Astrocyte of the cerebellum (primary cell): Measurements from ENCODE around the gene FOXP1.

Source experiments
- DNase-seq: peaks from one replicate; pipeline ENCODE4 v3.0.0-alpha.2; 2011; ENCODE audit warnings: low read depth
- H3K4me3 ChIP-seq: 2 replicates; pipeline ENCODE4 v1.5.1; 2011; ENCODE audit warnings: mild to moderate bottlenecking, low read depth, low read length, moderate library complexity
- in situ Hi-C: cut with HindIII; loops from 2 replicates; pipeline ENCODE4 v1.10.0; 2017; ENCODE audit warnings: low sequenced_read_pairs
- TF ChIP-seq, protein P1 (sequence below): IDR thresholded peaks from 2 replicates; pipeline ENCODE4 v1.5.1; 2012; ENCODE audit warnings: low read length, low read depth, moderate library complexity, mild to moderate bottlenecking; ENCODE audit errors: missing control alignments

Gene FOXP1

DNA sequence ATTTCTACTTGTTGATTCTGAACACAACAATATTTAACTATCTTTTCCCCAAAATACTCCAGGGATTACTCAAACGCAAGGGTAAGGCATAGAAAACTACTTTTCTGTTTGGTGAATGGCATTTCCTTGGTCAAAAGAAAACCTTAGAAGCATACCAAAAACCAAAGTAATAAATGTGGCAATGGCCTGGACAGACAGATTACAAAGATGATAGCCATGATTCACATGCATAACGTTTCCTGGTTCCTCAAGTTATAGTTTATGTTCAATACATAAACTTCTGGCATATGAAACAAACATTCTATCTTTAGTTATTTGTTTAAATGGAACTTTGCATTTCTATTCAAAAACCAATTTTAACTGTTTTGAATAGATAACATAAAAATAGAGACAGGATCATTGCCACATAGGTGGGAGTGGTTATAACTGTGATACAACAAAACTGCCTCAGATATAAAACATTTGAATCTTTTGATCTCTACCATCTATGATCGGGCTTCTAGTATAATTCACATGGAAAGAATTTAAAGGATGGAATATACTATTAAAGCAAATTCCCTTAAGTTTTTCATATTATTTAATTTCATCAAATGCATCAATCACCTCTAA is 32.1 kb downstream of the FOXP1 start:
- no peak overlapping the region for H3K4me3 ChIP-seq
- TF ChIP-seq, protein P1, sequence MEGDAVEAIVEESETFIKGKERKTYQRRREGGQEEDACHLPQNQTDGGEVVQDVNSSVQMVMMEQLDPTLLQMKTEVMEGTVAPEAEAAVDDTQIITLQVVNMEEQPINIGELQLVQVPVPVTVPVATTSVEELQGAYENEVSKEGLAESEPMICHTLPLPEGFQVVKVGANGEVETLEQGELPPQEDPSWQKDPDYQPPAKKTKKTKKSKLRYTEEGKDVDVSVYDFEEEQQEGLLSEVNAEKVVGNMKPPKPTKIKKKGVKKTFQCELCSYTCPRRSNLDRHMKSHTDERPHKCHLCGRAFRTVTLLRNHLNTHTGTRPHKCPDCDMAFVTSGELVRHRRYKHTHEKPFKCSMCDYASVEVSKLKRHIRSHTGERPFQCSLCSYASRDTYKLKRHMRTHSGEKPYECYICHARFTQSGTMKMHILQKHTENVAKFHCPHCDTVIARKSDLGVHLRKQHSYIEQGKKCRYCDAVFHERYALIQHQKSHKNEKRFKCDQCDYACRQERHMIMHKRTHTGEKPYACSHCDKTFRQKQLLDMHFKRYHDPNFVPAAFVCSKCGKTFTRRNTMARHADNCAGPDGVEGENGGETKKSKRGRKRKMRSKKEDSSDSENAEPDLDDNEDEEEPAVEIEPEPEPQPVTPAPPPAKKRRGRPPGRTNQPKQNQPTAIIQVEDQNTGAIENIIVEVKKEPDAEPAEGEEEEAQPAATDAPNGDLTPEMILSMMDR: no peak
- in situ Hi-C loops: no loop called here

DNA sequence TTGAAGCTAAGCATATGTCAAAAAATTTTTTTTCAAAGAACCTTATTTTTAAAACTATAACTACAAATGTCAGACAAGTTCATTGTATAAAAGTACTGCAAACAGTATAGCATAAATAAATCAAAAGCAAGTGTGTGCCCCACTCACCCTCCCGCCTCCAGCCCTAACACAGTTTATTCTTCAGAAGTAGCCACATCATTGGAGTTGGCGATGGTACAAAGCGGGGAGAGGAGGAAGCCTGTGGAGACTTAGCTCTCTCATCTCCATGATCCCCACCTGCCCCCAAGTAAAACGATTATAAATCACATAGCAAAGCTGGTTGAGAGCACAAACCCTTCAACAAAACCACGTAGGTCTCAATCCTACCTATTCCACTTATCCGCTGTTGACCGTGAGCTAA is 33.6 kb downstream of the FOXP1 start:
- in situ Hi-C loops: no loop called here
- no peak for DNase-seq
- TF ChIP-seq, protein P1: no peak
- no peak overlapping the region for H3K4me3 ChIP-seq

More for the DNA sequence above, 32.1 kb downstream of the FOXP1 start:
- DNase-seq: no peak

GRCh38 chr3:71548705-71549384 is 34.7 kb downstream of the FOXP1 start:
- H3K4me3 ChIP-seq: no peak overlapping the region
- no peak for DNase-seq
- TF ChIP-seq, protein P1: no peak
- in situ Hi-C loops: no loop called here

GRCh38 chr3:71547249-71548198 is 36.0 kb downstream of the FOXP1 start:
- in situ Hi-C loops: no loop called here
- TF ChIP-seq, protein P1: no peak
- no peak overlapping the region for H3K4me3 ChIP-seq
- DNase-seq: no peak

- in situ Hi-C loops: no loop called here
- no peak for DNase-seq
- TF ChIP-seq, protein P1: no peak
- H3K4me3 ChIP-seq: no peak overlapping the region
Observed at GRCh38 chr3:71546821-71547220, 36.7 kb downstream of the FOXP1 start.

DNA sequence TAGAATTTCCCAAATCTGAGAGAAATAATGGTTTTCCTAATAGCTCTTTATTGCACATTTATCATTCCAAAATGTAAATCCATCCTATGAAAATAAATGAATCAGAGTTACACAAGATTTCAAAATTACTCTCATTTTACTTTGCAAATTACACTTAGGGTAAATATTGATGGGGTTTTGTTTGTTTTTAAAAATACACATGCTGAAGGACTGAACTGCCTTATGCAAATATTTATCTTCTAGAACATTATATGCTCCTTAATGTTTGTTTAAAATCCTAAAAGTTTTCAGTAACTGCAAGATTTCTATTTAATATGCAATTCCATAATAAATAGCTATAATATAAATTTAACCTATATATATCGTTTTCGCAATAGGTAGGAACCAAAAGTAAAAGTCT is 38.2 kb downstream of the FOXP1 start:
- in situ Hi-C loops: no loop called here
- DNase-seq: no peak
- H3K4me3 ChIP-seq: no peak overlapping the region
- TF ChIP-seq, protein P1: no peak
